H9 (cell line): ENCODE results near the gene MAGI3. TPM values are rescaled to one million over a fixed set of nuclear protein-coding genes. Genes with fewer than 3 reads are reported as not detected.

ENCODE experiments used
- DNase-seq: peaks from one replicate; pipeline ENCODE4 v3.0.0-alpha.2; 2017
- H2AFZ ChIP-seq: one replicate; pipeline ENCODE4 v1.6.1; 2013; ENCODE audit warnings: mild to moderate bottlenecking, low read length, control low read depth, moderate library complexity
- H2AK5ac ChIP-seq: 2 replicates; pipeline ENCODE4 v1.6.1; 2013; ENCODE audit warnings: low read length, control low read depth, mixed read lengths; ENCODE audit not compliant: insufficient read length
- H2BK120ac ChIP-seq: one replicate; pipeline ENCODE4 v1.6.1; 2013; ENCODE audit warnings: low read depth, mild to moderate bottlenecking, low read length, control low read depth, inconsistent platforms; ENCODE audit not compliant: poor library complexity, severe bottlenecking
- H2BK12ac ChIP-seq: 2 replicates; pipeline ENCODE4 v1.6.1; 2013; ENCODE audit warnings: low read length, control low read depth, mixed read lengths, low read depth; ENCODE audit not compliant: insufficient read length
- H2BK15ac ChIP-seq: 2 replicates; pipeline ENCODE4 v1.6.1; 2013; ENCODE audit warnings: low read depth, low read length, control low read depth
- H2BK20ac ChIP-seq: one replicate; pipeline ENCODE4 v1.6.1; 2013; ENCODE audit warnings: low read depth, mild to moderate bottlenecking, low read length, control low read depth, inconsistent platforms; ENCODE audit not compliant: poor library complexity, severe bottlenecking
- H2BK5ac ChIP-seq: 2 replicates; pipeline ENCODE4 v1.6.1; 2013; ENCODE audit warnings: low read length, control low read depth, mixed read lengths; ENCODE audit not compliant: insufficient read length
- H3K14ac ChIP-seq: 2 replicates; pipeline ENCODE4 v1.6.1; 2013; ENCODE audit warnings: low read length, control low read depth; ENCODE audit not compliant: insufficient read depth
- H3K18ac ChIP-seq: 2 replicates; pipeline ENCODE4 v1.6.1; 2013; ENCODE audit warnings: low read depth, mild to moderate bottlenecking, mixed read lengths, low read length, control low read depth; ENCODE audit not compliant: insufficient read length
- H3K23ac ChIP-seq: 2 replicates; pipeline ENCODE4 v1.6.1; 2013; ENCODE audit warnings: low read length, control low read depth, mixed read lengths, low read depth; ENCODE audit not compliant: insufficient read length
- H3K23me2 ChIP-seq: 2 replicates; pipeline ENCODE4 v1.6.1; 2013; ENCODE audit warnings: low read depth, mild to moderate bottlenecking, mixed read lengths, low read length, control low read depth; ENCODE audit not compliant: insufficient read length, poor library complexity, severe bottlenecking
- H3K27ac ChIP-seq: 2 replicates; pipeline ENCODE4 v1.5.1; 2013; ENCODE audit warnings: low read length, control low read depth, mixed read lengths, low read depth; ENCODE audit not compliant: insufficient read length
- H3K27me3 ChIP-seq: 2 replicates; pipeline ENCODE4 v1.6.1; 2013; ENCODE audit warnings: low read length, control low read depth, inconsistent platforms; ENCODE audit not compliant: insufficient read depth
- H3K4ac ChIP-seq: 2 replicates; pipeline ENCODE4 v1.6.1; 2013; ENCODE audit warnings: low read depth, mild to moderate bottlenecking, control low read depth, inconsistent platforms, low read length, moderate library complexity
- H3K4me1 ChIP-seq: 2 replicates; pipeline ENCODE4 v1.6.1; 2013; ENCODE audit warnings: low read length, control low read depth, inconsistent platforms; ENCODE audit not compliant: insufficient read depth
- H3K4me2 ChIP-seq: 2 replicates; pipeline ENCODE4 v1.6.1; 2013; ENCODE audit warnings: low read length, control low read depth, mixed read lengths; ENCODE audit not compliant: insufficient read length, insufficient read depth
- H3K56ac ChIP-seq: 2 replicates; pipeline ENCODE4 v1.6.1; 2013; ENCODE audit warnings: low read depth, mild to moderate bottlenecking, mixed read lengths, low read length, control low read depth; ENCODE audit not compliant: insufficient read length
- H3K79me1 ChIP-seq: 2 replicates; pipeline ENCODE4 v1.6.1; 2013; ENCODE audit warnings: low read depth, mild to moderate bottlenecking, moderate library complexity, low read length, control low read depth, inconsistent platforms; ENCODE audit not compliant: insufficient read depth, poor library complexity, severe bottlenecking
- H3K79me2 ChIP-seq: 2 replicates; pipeline ENCODE4 v1.6.1; 2013; ENCODE audit warnings: low read length, control low read depth, inconsistent platforms; ENCODE audit not compliant: insufficient read depth
- H3K9ac ChIP-seq: 2 replicates; pipeline ENCODE4 v1.6.1; 2013; ENCODE audit warnings: low read length, control low read depth, mixed read lengths; ENCODE audit not compliant: insufficient read length; ENCODE audit errors: extremely low read depth
- H3K9me3 ChIP-seq: one replicate; pipeline ENCODE4 v1.6.1; 2013; ENCODE audit warnings: low read depth, low read length, inconsistent platforms; ENCODE audit not compliant: control insufficient read depth
- H3T11ph ChIP-seq: one replicate; pipeline ENCODE4 v1.6.1; 2013; ENCODE audit warnings: mild to moderate bottlenecking, low read length, control low read depth, inconsistent platforms
- H4K20me1 ChIP-seq: one replicate; pipeline ENCODE4 v1.6.1; 2013; ENCODE audit not compliant: control insufficient read depth, insufficient read length, insufficient read depth
- H4K5ac ChIP-seq: 2 replicates; pipeline ENCODE4 v1.6.1; 2013; ENCODE audit warnings: low read depth, mild to moderate bottlenecking, mixed read lengths, low read length, control low read depth; ENCODE audit not compliant: insufficient read length
- H4K8ac ChIP-seq: replicated peaks from 2 replicates; pipeline ENCODE4 v1.6.1; 2013; ENCODE audit warnings: low read length, control low read depth, mixed read lengths, low read depth; ENCODE audit not compliant: insufficient read length
- H4K91ac ChIP-seq: 2 replicates; pipeline ENCODE4 v1.6.1; 2013; ENCODE audit warnings: low read depth, mild to moderate bottlenecking, moderate library complexity, mixed read lengths, low read length, control low read depth; ENCODE audit not compliant: insufficient read length
- H3K27ac Mint-ChIP-seq, 3 experiments: 2 replicates in 2 of 3; 3 replicates in 1 of 3; pipeline ENCODE4 v1.8.0; 2020 to 2021; ENCODE audit warnings: mixed read lengths in 3 of 3, mild to moderate bottlenecking in 1 of 3, moderate library complexity in 1 of 3
- H3K27me3 Mint-ChIP-seq: 2 replicates; pipeline ENCODE4 v1.8.0; 2021; ENCODE audit warnings: low read depth, mild to moderate bottlenecking, moderate library complexity, mixed read lengths
- H3K36me3 Mint-ChIP-seq, 3 experiments: 2 replicates in 2 of 3; 3 replicates in 1 of 3; pipeline ENCODE4 v1.8.0; 2020 to 2021; ENCODE audit warnings: low read depth in 3 of 3, mixed read lengths in 3 of 3; ENCODE audit not compliant: insufficient read depth in 1 of 3
- H3K4me1 Mint-ChIP-seq, 2 experiments: 2 replicates each; pipeline ENCODE4 v1.8.0; 2020; ENCODE audit warnings: mixed read lengths in 2 of 2
- H3K4me3 Mint-ChIP-seq, 2 experiments: 2 replicates in 1 of 2; 3 replicates in 1 of 2; pipeline ENCODE4 v1.8.0; 2020 to 2021; ENCODE audit warnings: mild to moderate bottlenecking in 2 of 2, mixed read lengths in 2 of 2, moderate library complexity in 1 of 2
- H3K9me3 Mint-ChIP-seq, 2 experiments: 2 replicates in 1 of 2; 3 replicates in 1 of 2; pipeline ENCODE4 v1.8.0; 2020; ENCODE audit warnings: mild to moderate bottlenecking in 2 of 2, mixed read lengths in 2 of 2, moderate library complexity in 1 of 2
- CTCF ChIP-seq: fragments of 200-600 bp; sonication (generic); conservative IDR thresholded peaks from 3 replicates; pipeline ENCODE4 v1.8.0; 2021; ENCODE audit warnings: antibody characterized with exemption, mild to moderate bottlenecking
- WGBS: extraction: QIAGEN DNeasy Blood & Tissue Kit; methylation state at CpG from one replicate; pipeline ENCODE4 v1.1.7; 2013; ENCODE audit warnings: missing lambda C conversion rate, low lambda C conversion rate, mixed read lengths; ENCODE audit not compliant: insufficient read length; ENCODE audit errors: extremely low coverage; 5-methylcytosine and 5-hydroxymethylcytosine counted together
- total RNA-seq: library from RNA; stranded (reverse); gene quantifications from 2 replicates; pipeline ENCODE4 v1.2.1, GENCODE V29; 2021

Gene MAGI3
- total RNA-seq, 1 experiment from 2014 or later, result 8.2 TPM

DNA sequence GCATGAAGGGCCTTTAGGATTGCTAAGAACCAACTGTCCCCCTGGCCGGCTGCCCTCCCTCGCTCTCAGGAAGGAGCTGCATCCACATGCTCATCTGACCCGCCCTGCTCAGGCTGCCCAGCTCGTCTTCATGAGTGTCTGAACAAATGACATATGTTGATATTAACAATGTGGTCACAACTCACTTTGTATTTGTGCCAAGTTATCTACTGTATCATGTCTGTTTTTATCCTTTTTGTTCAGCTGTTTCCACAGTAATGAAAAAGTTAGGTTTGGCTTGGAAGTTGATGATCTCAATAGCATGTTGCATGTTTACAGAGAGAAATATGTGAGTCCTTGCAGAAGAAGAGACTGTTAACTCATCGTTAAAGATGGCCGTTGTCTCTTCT is 293.8 kb downstream of the MAGI3 start:
- no peak overlapping the region for H3K56ac ChIP-seq
- no peak overlapping the region for H3K14ac ChIP-seq
- no peak overlapping the region for H3K4me2 ChIP-seq
- H2AK5ac ChIP-seq, result no peak overlapping the region
- H4K8ac ChIP-seq, result no peak overlapping the region
- no peaks in the 10 kb centered on the region for H3K27me3 ChIP-seq
- no peaks in the 10 kb centered on the region for H3K4me1 ChIP-seq
- Mint-ChIP-seq H3K9me3 (no peaks in the 10 kb centered on the region; a peak in 1 of 5 replicates), H3K27ac (peak overlapping the region in 1 of 3 experiments; percentile 71; a peak in 1 of 7 replicates), H3K27me3 (no peaks in the 10 kb centered on the region), H3K4me1 (peaks cover 13 to 14% of the 10 kb centered on the region in 2 experiments), H3K4me3 (no peak overlapping the region), H3K36me3 (peaks cover 0 to 9% (median 2%) of the 10 kb centered on the region in 3 experiments; a peak in 5 of 7 replicates)
- no peak overlapping the region for H3K27ac ChIP-seq
- no peaks in the 10 kb centered on the region for H3K79me2 ChIP-seq
- no peak overlapping the region for H4K91ac ChIP-seq
- no peak overlapping the region for H3K18ac ChIP-seq
- no peak overlapping the region for H2BK15ac ChIP-seq
- H3T11ph ChIP-seq, result no peak overlapping the region
- no peak overlapping the region for H2BK12ac ChIP-seq
- TF ChIP-seq CTCF, result no peak
- H3K9me3 ChIP-seq, result no peaks in the 10 kb centered on the region
- H3K9ac ChIP-seq, result no peak overlapping the region
- no peak overlapping the region for H2AFZ ChIP-seq
- no peak overlapping the region for H2BK5ac ChIP-seq
- no peak overlapping the region for H4K5ac ChIP-seq
- no CpG with 5 or more reads among the region's 6 CpGs for WGBS
- H3K23me2 ChIP-seq, result no peaks in the 10 kb centered on the region
- H3K79me1 ChIP-seq, result no peaks in the 10 kb centered on the region
- no peak overlapping the region for H2BK20ac ChIP-seq
- H4K20me1 ChIP-seq, result no peaks in the 10 kb centered on the region
- DNase-seq, result no peak
- no peak overlapping the region for H3K4ac ChIP-seq
- no peak overlapping the region for H3K23ac ChIP-seq
- H2BK120ac ChIP-seq, result no peak overlapping the region
